Muscle layer of colon (tissue), 2 donors: ENCODE measurements around the gene C1QTNF9.
"Not testable (repeated sequence)": the region's sequence is repeated elsewhere in the genome, so short reads cannot be mapped to it uniquely, and the experiment has no call there.

Experiments used
- H3K27ac ChIP-seq: one replicate; pipeline ENCODE4 v1.7.0; 2013; ENCODE audit warnings: low read depth, mild to moderate bottlenecking, low read length, moderate library complexity
- H3K27me3 ChIP-seq, 2 donors: one replicate each; pipeline ENCODE4 v1.7.0; 2013; ENCODE audit warnings: low read length in 2 of 2, mild to moderate bottlenecking in 2 of 2; ENCODE audit not compliant: insufficient read depth in 2 of 2, control insufficient read depth in 1 of 2
- H3K36me3 ChIP-seq: one replicate; pipeline ENCODE4 v1.7.0; 2013; ENCODE audit warnings: mild to moderate bottlenecking, low read length; ENCODE audit not compliant: insufficient read depth
- H3K4me1 ChIP-seq: one replicate; pipeline ENCODE4 v1.7.0; 2013; ENCODE audit warnings: mild to moderate bottlenecking, low read length; ENCODE audit not compliant: insufficient read depth
- H3K4me3 ChIP-seq, 2 donors: one replicate each; pipeline ENCODE4 v1.7.0; 2013; ENCODE audit warnings: low read length in 2 of 2, low read depth in 1 of 2, mild to moderate bottlenecking in 1 of 2, moderate library complexity in 1 of 2
- H3K9ac ChIP-seq: one replicate; pipeline ENCODE4 v1.7.0; 2013; ENCODE audit warnings: low read length
- H3K9me3 ChIP-seq: one replicate; pipeline ENCODE4 v1.7.0; 2013; ENCODE audit warnings: mild to moderate bottlenecking, low read length
- donor health status: abdominal sarcoma.
- donor health status: Adenocarcinoma of cecum.

C1QTNF9 gene

GRCh38 chr13:24371273-24371672, 61.9 kb downstream of the C1QTNF9 start:
- not testable (repeated sequence) for H3K9me3 ChIP-seq, H3K27ac ChIP-seq, H3K4me3 ChIP-seq, H3K9ac ChIP-seq, H3K27me3 ChIP-seq, H3K4me1 ChIP-seq, H3K36me3 ChIP-seq
